HG03342 (cell line): ENCODE results near the gene PIP4K2A.
"Not testable (repeated sequence)": the region's sequence is repeated elsewhere in the genome, so short reads cannot be mapped to it uniquely, and the experiment has no call there.

Experiments used
- ATAC-seq: cut with Tn5 transposase; IDR thresholded peaks from one replicate; pipeline ENCODE4 v1.9.1; 2021; ENCODE audit warnings: mild to moderate bottlenecking, moderate library complexity; ENCODE audit not compliant: unreplicated experiment

Gene PIP4K2A

GRCh38 chr10:22720667-22721066 is 6.3 kb upstream of the PIP4K2A start:
- no peak for ATAC-seq

- no peak for ATAC-seq
Measured at GRCh38 chr10:22719406-22720042, 5.1 kb upstream of the PIP4K2A start.

DNA sequence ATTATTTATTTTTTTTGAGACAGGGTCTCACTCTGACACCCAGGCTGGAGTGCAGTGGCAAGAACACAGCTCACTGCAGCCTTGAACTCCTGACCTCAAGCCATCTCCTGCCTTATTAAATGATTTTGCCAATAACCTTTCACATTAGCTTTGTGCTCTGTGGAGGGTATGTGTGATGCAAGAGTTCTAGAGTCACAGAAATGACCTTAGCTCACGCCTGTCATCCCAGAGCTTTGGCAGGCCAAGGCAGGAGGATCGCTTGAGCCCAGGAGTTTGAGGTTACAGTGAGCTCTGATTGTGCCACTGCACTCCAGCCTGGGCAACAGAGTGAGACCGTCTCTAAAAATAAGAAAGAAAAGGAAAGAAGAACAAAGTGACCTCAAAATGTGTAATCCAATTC is 4.3 kb upstream of the PIP4K2A start:
- ATAC-seq = not testable (repeated sequence)

DNA sequence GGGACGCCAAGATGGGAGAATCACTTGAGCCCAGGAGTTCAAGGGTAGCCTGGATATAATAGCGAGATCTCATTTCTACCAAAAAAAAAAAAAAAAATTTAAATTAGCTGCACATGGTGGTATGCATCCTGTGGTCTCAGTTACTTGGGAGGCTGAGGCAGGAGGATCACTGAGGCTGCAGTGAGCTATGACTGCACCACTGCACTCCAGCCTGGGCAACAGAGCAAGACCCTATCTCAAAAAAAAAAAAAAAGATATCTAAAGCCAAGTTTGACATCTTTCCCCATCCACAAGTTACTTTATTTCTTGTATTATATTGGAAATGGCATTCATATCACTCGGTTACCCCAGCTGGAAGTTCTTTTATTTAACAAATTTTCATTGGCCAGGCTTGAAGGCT is 3.4 kb upstream of the PIP4K2A start:
- ATAC-seq = no peak

- no peak for ATAC-seq
Measured at GRCh38 chr10:22716943-22717342, 2.6 kb upstream of the PIP4K2A start.

DNA sequence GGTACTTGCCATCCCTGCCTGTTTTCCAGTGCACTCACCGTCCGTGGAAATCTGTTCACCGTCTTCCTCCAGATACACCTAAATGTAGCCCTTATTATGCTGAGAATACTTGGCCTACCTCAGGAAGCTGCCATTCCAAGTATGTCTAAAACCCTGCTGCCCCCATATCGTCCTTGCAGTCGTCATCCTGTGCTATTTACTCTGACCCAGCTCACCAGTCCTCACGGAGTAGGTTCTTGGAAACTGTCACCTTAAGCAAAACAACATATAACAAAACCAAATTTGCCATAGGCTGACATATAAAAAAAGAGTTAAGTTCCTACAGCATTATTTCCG is 880 bp upstream of the PIP4K2A start:
- ATAC-seq = no peak

DNA sequence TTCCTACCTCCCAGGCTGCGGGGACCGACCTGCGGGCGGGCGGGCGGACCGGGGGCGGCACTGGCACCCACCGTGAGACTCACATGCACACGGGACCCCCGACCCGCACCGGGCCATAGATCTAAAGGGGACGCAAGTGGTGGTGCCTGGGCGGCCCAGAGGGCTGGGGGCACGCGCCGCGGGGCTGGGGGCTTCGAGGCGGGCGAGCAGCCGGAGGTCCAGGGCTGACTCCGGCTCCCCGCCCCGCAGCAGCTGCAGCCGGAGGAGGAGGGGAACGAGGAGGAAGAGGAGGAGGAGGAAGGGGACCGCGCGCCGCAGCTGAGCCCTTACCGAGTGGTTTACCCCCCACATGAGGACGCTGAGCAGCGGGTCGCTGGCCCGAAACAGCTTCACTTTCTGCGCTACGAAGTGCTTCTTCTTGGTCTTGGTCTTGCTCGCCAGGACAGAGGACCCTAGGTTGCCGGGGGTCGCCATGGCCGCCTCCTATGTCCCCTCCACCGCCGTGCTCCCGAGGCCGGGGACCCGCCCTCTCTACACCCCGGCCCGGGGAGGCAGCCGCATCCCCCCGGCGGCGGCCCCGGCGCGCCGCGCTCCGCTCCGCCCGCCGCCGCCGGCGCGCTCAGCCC is 412 bp downstream of the PIP4K2A start:
- peak; percentile 28 for ATAC-seq

GRCh38 chr10:22712956-22713852 is 1.2 kb downstream of the PIP4K2A start:
- no peak for ATAC-seq

- ATAC-seq = no peak
Measured at GRCh38 chr10:22712211-22712955, 2.0 kb downstream of the PIP4K2A start.

DNA sequence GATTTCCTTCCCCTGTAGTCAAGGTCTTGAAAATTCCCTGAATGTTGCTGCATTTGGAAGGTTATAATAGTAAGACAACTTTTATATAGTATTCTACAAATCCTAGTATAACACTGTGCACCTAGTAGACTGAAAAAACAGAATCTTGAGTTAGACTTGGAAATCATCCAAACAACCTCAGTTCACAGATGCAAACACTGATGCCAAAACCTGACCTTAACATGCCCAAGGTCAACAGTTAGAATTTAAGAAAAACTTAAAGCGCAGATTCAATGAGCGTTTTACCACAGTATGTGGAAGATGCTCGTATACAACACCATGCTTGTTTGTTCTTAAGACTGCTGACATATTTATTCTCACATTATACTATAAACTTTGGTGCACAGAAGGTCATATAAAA is 3.0 kb downstream of the PIP4K2A start:
- ATAC-seq = no peak

DNA sequence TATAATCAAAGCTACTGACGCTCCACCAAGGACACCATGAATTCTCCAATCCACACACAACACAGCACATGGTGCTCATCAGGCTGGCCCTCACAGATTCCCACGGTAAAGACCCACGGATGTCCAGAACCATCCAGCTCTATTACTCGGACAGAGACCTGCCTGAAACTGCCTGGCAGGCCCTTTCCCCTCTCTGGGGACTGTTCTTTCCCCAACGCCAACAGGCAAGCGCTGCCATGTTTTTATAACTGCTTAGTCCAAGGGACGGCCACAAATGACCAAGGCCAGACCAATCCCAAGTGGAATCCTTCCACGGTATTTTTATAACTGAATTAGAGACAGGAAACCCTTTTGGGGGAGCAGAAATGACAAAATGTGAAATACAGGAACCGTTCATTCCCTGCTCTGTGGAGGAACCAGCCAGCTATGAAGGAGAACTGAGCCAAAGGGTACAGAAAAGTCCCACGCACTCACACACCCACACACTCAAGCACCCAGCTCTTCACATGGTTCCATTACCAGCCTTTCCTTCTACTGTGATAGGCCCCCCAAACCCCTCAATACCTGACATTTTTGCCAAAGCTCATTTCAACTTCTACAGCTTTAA is 4.1 kb downstream of the PIP4K2A start:
- ATAC-seq = no peak

- ATAC-seq = no peak
Measured at GRCh38 chr10:22708772-22709171, 5.6 kb downstream of the PIP4K2A start.

DNA sequence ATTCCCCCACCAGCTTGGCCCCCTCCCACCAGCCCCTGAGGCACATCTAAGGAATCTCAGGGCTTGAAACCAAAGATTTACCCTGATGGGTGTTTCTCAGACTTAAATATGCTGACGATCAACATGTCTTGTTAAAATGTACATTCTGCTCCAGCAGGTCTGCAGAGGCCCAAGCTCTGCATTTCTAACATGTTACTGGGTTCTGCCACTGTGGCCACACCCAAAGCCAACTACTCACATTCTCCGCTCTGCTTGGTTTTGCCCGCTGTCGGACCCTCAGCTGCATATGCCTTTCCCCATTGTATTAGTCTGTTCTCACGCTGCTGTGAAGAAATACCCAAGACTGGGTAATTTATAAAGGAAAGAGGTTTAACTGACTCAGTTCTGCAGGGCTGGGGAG is 8.9 kb downstream of the PIP4K2A start:
- ATAC-seq = no peak

DNA sequence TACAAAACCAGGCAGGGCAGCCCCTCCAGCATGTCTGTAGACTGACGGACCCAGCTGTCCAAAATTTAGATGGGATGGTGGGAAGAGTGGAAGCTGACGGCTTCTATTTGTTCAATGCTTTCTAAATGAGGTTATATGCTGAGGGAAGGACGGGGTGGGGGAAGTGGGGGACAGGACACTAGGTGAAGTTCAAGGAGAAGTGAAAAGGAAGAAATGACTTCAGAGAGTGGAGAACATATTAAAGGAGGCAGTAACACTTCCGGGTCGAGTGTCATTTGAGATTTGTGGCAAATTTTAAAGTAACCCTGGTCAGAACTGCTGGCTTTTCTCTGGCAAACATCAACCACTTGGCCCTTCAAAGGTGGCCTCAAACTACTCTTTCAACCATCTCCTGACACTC is 9.4 kb downstream of the PIP4K2A start:
- ATAC-seq = peak; percentile 43

DNA sequence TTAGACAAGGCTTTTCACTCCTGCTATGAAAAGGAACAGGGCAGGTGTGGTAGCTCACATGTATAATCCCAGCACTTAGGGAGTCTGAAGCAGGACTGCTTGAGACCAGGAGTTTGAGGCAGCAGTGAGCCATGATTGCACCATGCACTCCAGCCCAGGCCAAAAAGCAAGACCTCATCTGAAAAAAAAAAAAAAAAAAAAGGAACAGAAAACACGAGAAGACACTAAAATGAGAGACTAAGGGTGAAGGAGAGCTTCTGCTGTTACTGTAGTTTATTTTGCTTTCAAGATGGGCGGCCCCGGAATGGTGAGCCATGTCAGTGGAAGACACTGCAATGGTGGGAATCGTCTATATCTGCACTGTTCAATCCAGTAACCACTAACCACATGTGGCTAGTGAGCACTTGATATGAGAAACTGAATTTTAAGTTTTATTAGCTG is 9.9 kb downstream of the PIP4K2A start:
- ATAC-seq = peak; percentile 39

DNA sequence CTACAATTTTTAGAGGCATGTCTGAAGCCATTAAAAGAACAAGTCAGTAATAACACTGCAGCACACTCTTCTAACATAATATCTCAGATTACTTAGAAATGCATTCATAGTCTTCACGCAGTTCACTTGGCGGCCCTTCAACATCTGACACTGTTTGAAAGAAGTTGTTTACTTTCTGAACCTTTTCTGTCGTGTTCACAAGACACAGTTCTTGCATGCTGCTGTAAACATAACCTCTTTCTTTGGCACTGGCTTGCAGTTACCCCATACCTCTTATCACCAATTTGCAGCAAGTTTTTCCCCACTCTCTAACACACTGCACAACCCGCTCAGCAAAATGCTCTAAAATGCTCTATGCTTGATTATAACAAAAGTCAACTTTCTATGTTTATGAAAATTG is 12.0 kb downstream of the PIP4K2A start:
- ATAC-seq = no peak

GRCh38 chr10:22701132-22701826 is 13.1 kb downstream of the PIP4K2A start:
- no peak for ATAC-seq

DNA sequence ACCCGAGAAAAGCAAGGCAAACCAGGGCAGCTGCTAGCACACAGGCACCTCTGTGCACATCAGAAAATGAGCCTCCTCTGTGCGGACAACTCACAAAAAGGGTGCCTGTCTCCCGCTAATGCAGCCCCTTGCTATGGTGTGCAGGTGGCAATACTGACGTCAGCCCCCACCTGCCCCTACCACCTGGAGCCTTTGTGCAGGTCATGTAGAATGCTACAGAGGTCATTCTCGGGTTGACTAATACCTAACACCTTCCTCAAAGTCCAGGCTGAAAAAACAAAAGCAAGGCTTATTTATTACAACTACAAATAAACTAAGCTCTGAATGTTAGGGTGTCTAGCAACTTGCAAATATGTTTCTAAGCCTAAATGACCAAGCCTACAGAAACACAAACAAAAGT is 13.9 kb downstream of the PIP4K2A start:
- ATAC-seq = peak; percentile 39

DNA sequence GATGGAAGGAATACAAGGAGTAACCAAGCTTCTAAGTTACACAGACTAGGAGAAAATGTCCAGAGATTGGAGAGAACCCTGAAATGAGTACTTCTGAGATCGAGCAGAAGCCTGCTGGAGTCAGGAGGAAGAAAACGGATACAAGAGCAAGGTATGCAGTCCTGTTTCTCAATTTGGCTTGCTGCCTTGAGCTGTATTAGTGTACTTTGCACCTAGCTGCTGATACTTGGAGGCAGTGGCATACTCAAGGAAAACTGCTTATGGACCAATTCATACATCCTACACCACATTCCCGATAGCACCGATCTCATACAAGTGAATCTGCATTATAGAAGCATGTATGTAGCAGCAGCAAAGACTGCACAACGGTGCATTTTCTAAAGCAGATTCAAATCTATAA is 14.4 kb downstream of the PIP4K2A start:
- no peak for ATAC-seq

DNA sequence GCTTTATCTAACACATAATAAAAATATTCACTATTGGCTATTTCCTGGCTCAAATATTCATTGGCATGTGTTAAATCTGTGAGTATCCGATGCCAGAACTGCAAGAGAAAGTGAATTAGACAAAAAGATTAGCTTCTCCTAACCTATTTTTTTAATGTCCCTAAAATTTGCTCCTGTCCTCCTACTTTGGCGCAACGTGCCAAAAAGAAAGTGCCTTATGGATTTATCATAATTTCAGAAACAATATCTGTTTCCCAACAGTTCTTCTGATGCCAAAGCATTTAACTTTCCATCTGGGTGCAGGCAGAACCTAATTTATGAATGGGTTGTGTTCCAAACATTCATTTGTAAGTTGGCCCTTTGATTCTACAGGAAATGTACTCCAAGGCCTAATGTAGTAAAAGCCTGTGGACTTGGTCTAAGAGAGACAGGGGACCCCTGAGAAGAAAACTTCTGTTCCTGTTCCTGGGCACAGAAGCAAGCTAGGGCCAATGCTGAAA is 15.4 kb downstream of the PIP4K2A start:
- ATAC-seq = no peak
